CD8-positive, alpha-beta memory T cell (primary cell): ENCODE data around the gene HOXC13. TPM values are rescaled to one million over a fixed set of nuclear protein-coding genes. Genes with fewer than 3 reads are reported as not detected.
A peak's percentile ranks its signal among the peaks of the same experiment; 100 is the strongest.

Experiments
- CTCF ChIA-PET: fragments of 350-600 bp; sonication (Branson Sonifier 250); formaldehyde crosslinking; loops from one replicate; lab custom pipeline; 2021; ENCODE audit warnings: antibody characterized with exemption; lab: Charles Lee
- POLR2A ChIA-PET: fragments of 350-600 bp; sonication (Branson Sonifier 250); formaldehyde crosslinking; loops from one replicate; lab custom pipeline; 2021; ENCODE audit warnings: antibody characterized with exemption; lab: Charles Lee
- DNase-seq, 5 donors: peaks; one replicate each; pipeline versions ENCODE4 v3.0.0 to v3.0.0-alpha.2; 2020 to 2022; ENCODE audit warnings: mixed read lengths in 1 of 5
- H3K27ac ChIP-seq: one replicate; pipeline ENCODE4 v1.7.0; 2013; ENCODE audit warnings: low read depth, mild to moderate bottlenecking, low read length, moderate library complexity
- H3K27me3 ChIP-seq: 2 replicates; pipeline ENCODE4 v1.7.0; 2013; ENCODE audit warnings: low read length, mild to moderate bottlenecking; ENCODE audit not compliant: insufficient read depth, poor library complexity, severe bottlenecking
- H3K36me3 ChIP-seq: 2 replicates; pipeline ENCODE4 v1.7.0; 2013; ENCODE audit warnings: mild to moderate bottlenecking, low read length, moderate library complexity; ENCODE audit not compliant: insufficient read depth
- H3K4me1 ChIP-seq: 2 replicates; pipeline ENCODE4 v1.7.0; 2013; ENCODE audit warnings: mild to moderate bottlenecking, low read length, moderate library complexity; ENCODE audit not compliant: insufficient read depth
- H3K4me3 ChIP-seq: 2 replicates; pipeline ENCODE4 v1.7.0; 2013; ENCODE audit warnings: mild to moderate bottlenecking, low read length
- H3K9me3 ChIP-seq: 2 replicates; pipeline ENCODE4 v1.7.0; 2013; ENCODE audit warnings: mild to moderate bottlenecking, low read length
- H3K27ac Mint-ChIP-seq, 8 donors: one replicate each; pipeline ENCODE4 v1.8.0; 2020 to 2021; ENCODE audit warnings: mixed read lengths in 8 of 8, mild to moderate bottlenecking in 6 of 8, inconsistent platforms in 3 of 8, moderate library complexity in 3 of 8
- H3K27me3 Mint-ChIP-seq, 2 donors: one replicate each; pipeline ENCODE4 v1.8.0; 2020 to 2021; ENCODE audit warnings: mixed read lengths in 2 of 2, mild to moderate bottlenecking in 1 of 2, moderate library complexity in 1 of 2
- H3K36me3 Mint-ChIP-seq, 3 donors: one replicate each; pipeline ENCODE4 v1.8.0; 2020 to 2021; ENCODE audit warnings: mixed read lengths in 3 of 3, inconsistent platforms in 1 of 3, mild to moderate bottlenecking in 1 of 3
- H3K4me1 Mint-ChIP-seq, 3 donors: one replicate each; pipeline ENCODE4 v1.8.0; 2020 to 2021; ENCODE audit warnings: mixed read lengths in 3 of 3, inconsistent platforms in 1 of 3, mild to moderate bottlenecking in 1 of 3
- H3K4me3 Mint-ChIP-seq, 7 donors: one replicate each; pipeline ENCODE4 v1.8.0; 2020 to 2021; ENCODE audit warnings: mixed read lengths in 7 of 7, mild to moderate bottlenecking in 6 of 7, moderate library complexity in 4 of 7, inconsistent platforms in 2 of 7
- H3K9me3 Mint-ChIP-seq, 5 donors: one replicate each; pipeline ENCODE4 v1.8.0; 2020 to 2022; ENCODE audit warnings: mixed read lengths in 5 of 5, mild to moderate bottlenecking in 3 of 5, moderate library complexity in 2 of 5, inconsistent platforms in 1 of 5
- polyA plus RNA-seq: library from polyadenylated mRNA; unstranded; fragments of 300-500 nt; fragmentation: Illumina TruSeq; gene quantifications from one replicate; pipeline ENCODE4 v1.2.3, GENCODE V29; 2021
- total RNA-seq, 2 experiments: library from RNA; stranded (reverse); gene quantifications; one replicate each; pipeline ENCODE4 v1.2.3, GENCODE V29; 2021

HOXC13 gene
- total and polyA plus RNA-seq, 3 experiments from 2014 or later = not detected

- peaks cover 88 to 94% of the 10 kb centered on the region in 2 donors for H3K27me3 Mint-ChIP-seq
- H3K4me1 ChIP-seq = peaks cover 21% of the 10 kb centered on the region
- DNase-seq = no peak
- no peaks in the 10 kb centered on the region for H3K9me3 ChIP-seq
- peaks cover 24 to 44% (median 29%) of the 10 kb centered on the region in 3 donors for H3K4me1 Mint-ChIP-seq
- peaks cover 95% of the 10 kb centered on the region for H3K27me3 ChIP-seq
- H3K36me3 Mint-ChIP-seq = peaks cover 0 to 2% (median 0%) of the 10 kb centered on the region in 3 donors
- no peaks in the 10 kb centered on the region for H3K36me3 ChIP-seq
- ChIA-PET CTCF (no interaction called here), POLR2A (no interaction called here)
- H3K27ac ChIP-seq = no peak overlapping the region
- H3K4me3 Mint-ChIP-seq = peak overlapping the region in 2 of 7 donors; percentile 41 to 44
- peaks cover 0 to 12% (median 4%) of the 10 kb centered on the region in 5 donors for H3K9me3 Mint-ChIP-seq
- no peak overlapping the region for H3K4me3 ChIP-seq
- H3K27ac Mint-ChIP-seq = peak overlapping the region in 1 of 8 donors; percentile 24
These were observed 16.6 kb downstream of the HOXC13 start for GRCh38 chr12:53955036-53955775.

DNA sequence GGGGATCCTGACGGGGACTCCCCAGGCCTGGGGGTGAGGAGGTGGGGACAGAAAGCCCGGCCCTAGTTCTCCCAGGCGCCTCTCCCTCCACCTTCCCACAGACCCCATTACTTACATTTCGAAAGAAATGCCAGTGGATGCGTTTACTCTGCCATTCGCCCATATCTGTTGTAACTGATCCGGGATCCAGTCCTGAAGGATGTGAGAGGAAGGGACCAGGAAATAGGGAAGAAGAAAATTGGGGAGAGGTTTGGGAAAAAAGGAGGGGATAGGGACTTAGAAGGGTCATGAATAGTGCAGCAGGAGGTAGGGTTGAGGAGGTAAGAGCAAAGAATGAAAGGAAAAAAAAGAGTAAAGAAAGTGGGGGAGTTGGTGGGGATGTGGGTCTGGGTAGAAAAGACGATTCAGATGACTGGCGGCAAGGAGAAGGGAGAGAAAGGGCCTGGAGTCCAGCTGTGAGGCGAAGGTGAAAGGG lies 17.2 kb downstream of the HOXC13 start:
- CTCF ChIA-PET = no interaction called here
- peaks cover 29 to 48% (median 30%) of the 10 kb centered on the region in 3 donors for H3K4me1 Mint-ChIP-seq
- H3K9me3 Mint-ChIP-seq = peaks cover 0 to 12% (median 4%) of the 10 kb centered on the region in 5 donors
- H3K4me1 ChIP-seq = peaks cover 21% of the 10 kb centered on the region
- POLR2A ChIA-PET = interaction anchor here (0.5 kb wide), 1 partner anchor 53 kb away, joined by 3 read pairs; the partner anchor contains the start of gene HOXC8
- H3K27me3 ChIP-seq = peaks cover 95% of the 10 kb centered on the region
- H3K36me3 ChIP-seq = no peaks in the 10 kb centered on the region
- peak overlapping the region in 4 of 8 donors; percentile 3 to 62 (median 34) for H3K27ac Mint-ChIP-seq
- H3K9me3 ChIP-seq = no peaks in the 10 kb centered on the region
- no peak overlapping the region for H3K27ac ChIP-seq
- H3K4me3 ChIP-seq = no peak overlapping the region
- peaks cover 87 to 93% of the 10 kb centered on the region in 2 donors for H3K27me3 Mint-ChIP-seq
- DNase-seq = no peak
- H3K36me3 Mint-ChIP-seq = peaks cover 0 to 2% (median 0%) of the 10 kb centered on the region in 3 donors
- peak overlapping the region in 4 of 7 donors; percentile 33 to 44 (median 39) for H3K4me3 Mint-ChIP-seq

GRCh38 chr12:53956251-53956887 lies 17.7 kb downstream of the HOXC13 start:
- Mint-ChIP-seq H3K27me3 (peaks cover 83 to 87% of the 10 kb centered on the region in 2 donors), H3K4me3 (peak overlapping the region in 5 of 7 donors; percentile 4 to 86 (median 37)), H3K27ac (peak overlapping the region in 3 of 8 donors; percentile 24 to 62 (median 43)), H3K9me3 (peaks cover 0 to 12% (median 4%) of the 10 kb centered on the region in 5 donors), H3K36me3 (peaks cover 0 to 2% (median 0%) of the 10 kb centered on the region in 3 donors), H3K4me1 (peaks cover 27 to 44% (median 29%) of the 10 kb centered on the region in 3 donors)
- H3K36me3 ChIP-seq = no peaks in the 10 kb centered on the region
- peaks cover 20% of the 10 kb centered on the region for H3K4me1 ChIP-seq
- H3K27me3 ChIP-seq = peaks cover 89% of the 10 kb centered on the region
- no peak overlapping the region for H3K27ac ChIP-seq
- ChIA-PET POLR2A (interaction anchor here (0.5 kb wide), 1 partner anchor 53 kb away, joined by 3 read pairs; the partner anchor contains the start of gene HOXC8), CTCF (no interaction called here)
- no peak for DNase-seq
- no peaks in the 10 kb centered on the region for H3K9me3 ChIP-seq
- no peak overlapping the region for H3K4me3 ChIP-seq

DNA sequence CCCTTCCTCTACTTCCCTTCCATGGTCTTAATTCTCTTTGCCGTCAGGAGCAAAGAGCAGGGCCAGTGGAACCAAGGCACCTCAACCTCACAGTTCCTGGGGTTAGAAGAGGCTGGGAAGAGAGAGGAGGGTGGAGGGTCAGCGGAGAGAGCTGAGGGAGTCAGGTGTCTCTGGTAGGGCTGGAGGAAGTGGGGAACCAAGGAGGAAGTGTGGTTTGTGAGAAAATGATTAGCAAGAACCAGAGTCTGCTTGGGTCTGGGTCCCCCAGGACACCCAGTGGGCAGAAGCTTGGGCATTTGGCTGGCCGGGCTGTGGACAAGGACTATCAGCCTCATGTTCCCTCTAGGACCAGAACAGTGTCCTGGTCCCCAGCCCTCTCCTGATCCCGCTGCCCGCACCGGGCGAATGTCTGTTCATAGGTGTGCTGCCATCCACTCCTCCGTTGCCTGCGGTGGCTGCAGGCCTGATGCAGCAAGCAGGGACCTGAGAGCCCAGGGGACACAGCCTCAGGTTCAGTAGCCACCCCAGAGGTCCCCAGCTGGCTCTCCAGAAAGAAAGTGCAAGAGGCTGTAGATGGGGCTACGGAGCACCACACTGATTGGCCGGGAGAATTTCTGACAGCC lies 18.4 kb downstream of the HOXC13 start:
- ChIA-PET POLR2A (no interaction called here), CTCF (no interaction called here)

DNA sequence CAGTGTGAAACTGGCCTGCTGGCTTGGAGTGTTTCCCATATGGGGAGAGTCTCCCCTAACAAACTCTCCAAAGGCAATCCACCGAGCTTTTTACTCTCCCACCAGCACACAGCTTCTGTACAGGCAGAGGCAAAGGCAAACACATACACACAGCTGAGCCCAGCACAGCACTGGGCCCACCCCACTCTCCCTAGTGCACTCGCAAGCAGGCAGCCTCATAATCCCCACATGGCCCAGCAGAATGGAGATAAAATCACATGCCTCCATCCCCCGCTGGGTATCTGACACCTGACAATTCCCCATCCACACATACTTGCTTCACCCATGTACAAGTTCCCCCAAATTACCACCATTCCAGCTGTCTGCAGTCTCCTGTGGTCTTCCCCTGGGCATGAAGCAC lies 19.5 kb downstream of the HOXC13 start:
- peaks cover 27 to 41% (median 29%) of the 10 kb centered on the region in 3 donors for H3K4me1 Mint-ChIP-seq
- CTCF ChIA-PET = no interaction called here

More for the DNA sequence above, 18.4 kb downstream of the HOXC13 start:
- Histone ChIP-seq H3K4me1 (peaks cover 13% of the 10 kb centered on the region), H3K27me3 (peaks cover 89% of the 10 kb centered on the region), H3K4me3 (no peak overlapping the region), H3K36me3 (no peaks in the 10 kb centered on the region), H3K27ac (no peak overlapping the region), H3K9me3 (no peaks in the 10 kb centered on the region)
- Mint-ChIP-seq H3K27me3 (peaks cover 81 to 87% of the 10 kb centered on the region in 2 donors), H3K27ac (peak overlapping the region in 2 of 8 donors; percentile 24 to 43), H3K36me3 (peaks cover 0 to 2% (median 0%) of the 10 kb centered on the region in 3 donors), H3K9me3 (peaks cover 0 to 12% (median 4%) of the 10 kb centered on the region in 5 donors), H3K4me3 (peak overlapping the region in 4 of 7 donors; percentile 4 to 86 (median 42)), H3K4me1 (peaks cover 27 to 42% (median 29%) of the 10 kb centered on the region in 3 donors)
- no peak for DNase-seq

DNA sequence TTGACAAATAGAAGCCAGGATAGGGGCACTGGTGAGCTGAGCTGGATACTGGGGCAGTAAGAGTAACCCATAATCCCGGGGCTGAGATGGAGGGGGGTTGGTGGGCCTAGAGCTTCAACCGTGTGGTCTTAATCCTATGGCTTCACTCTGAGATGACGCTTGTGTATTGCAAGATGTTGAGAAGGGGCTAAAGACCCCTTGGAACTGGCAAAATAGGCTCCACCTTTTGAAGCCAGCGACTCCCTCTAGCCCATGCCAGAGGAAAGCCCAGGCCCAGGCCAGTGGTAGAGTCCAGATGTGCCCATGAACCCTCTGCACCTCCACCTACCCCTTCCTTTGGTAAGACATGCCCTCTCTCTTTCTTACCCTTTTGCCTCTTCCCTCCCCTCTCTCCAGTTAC lies 20.7 kb downstream of the HOXC13 start:
- DNase-seq = no peak
- CTCF ChIA-PET = no interaction called here
- H3K27ac Mint-ChIP-seq = peak overlapping the region in 1 of 8 donors; percentile 82

More for the DNA sequence above, 19.5 kb downstream of the HOXC13 start:
- peaks cover 0 to 2% (median 0%) of the 10 kb centered on the region in 3 donors for H3K36me3 Mint-ChIP-seq
- H3K9me3 Mint-ChIP-seq = peaks cover 0 to 11% (median 4%) of the 10 kb centered on the region in 5 donors
- Histone ChIP-seq H3K36me3 (no peaks in the 10 kb centered on the region), H3K9me3 (no peaks in the 10 kb centered on the region), H3K27me3 (peaks cover 89% of the 10 kb centered on the region), H3K4me3 (no peak overlapping the region), H3K27ac (no peak overlapping the region), H3K4me1 (peaks cover 13% of the 10 kb centered on the region)
- POLR2A ChIA-PET = no interaction called here
- no peak for DNase-seq
- peak overlapping the region in 1 of 8 donors; percentile 40 for H3K27ac Mint-ChIP-seq
- peak overlapping the region in 1 of 7 donors; percentile 45 for H3K4me3 Mint-ChIP-seq
- H3K27me3 Mint-ChIP-seq = peaks cover 79 to 87% of the 10 kb centered on the region in 2 donors

GRCh38 chr12:53960187-53961024 lies 21.8 kb downstream of the HOXC13 start:
- no peaks in the 10 kb centered on the region for H3K36me3 ChIP-seq
- Mint-ChIP-seq H3K4me1 (peaks cover 39 to 52% (median 45%) of the 10 kb centered on the region in 3 donors), H3K9me3 (peaks cover 0 to 4% (median 1%) of the 10 kb centered on the region in 5 donors), H3K4me3 (peak overlapping the region in 4 of 7 donors; percentile 1 to 43 (median 6)), H3K27me3 (peaks cover 85 to 93% of the 10 kb centered on the region in 2 donors), H3K27ac (peak overlapping the region in 2 of 8 donors; percentile 37 to 82), H3K36me3 (peaks cover 0 to 3% (median 0%) of the 10 kb centered on the region in 3 donors)
- no peaks in the 10 kb centered on the region for H3K9me3 ChIP-seq
- ChIA-PET POLR2A (no interaction called here), CTCF (no interaction called here)
- H3K4me1 ChIP-seq = peaks cover 25% of the 10 kb centered on the region
- H3K27me3 ChIP-seq = peaks cover 92% of the 10 kb centered on the region
- no peak overlapping the region for H3K4me3 ChIP-seq
- no peak overlapping the region for H3K27ac ChIP-seq
- DNase-seq = no peak

More for the DNA sequence above, 20.7 kb downstream of the HOXC13 start:
- Histone ChIP-seq H3K4me1 (peaks cover 14% of the 10 kb centered on the region), H3K27ac (no peak overlapping the region), H3K36me3 (no peaks in the 10 kb centered on the region), H3K9me3 (no peaks in the 10 kb centered on the region), H3K4me3 (no peak overlapping the region), H3K27me3 (peaks cover 89% of the 10 kb centered on the region)
- POLR2A ChIA-PET = no interaction called here
- Mint-ChIP-seq H3K4me3 (no peak overlapping the region), H3K27me3 (peaks cover 79 to 87% of the 10 kb centered on the region in 2 donors), H3K4me1 (peaks cover 30 to 46% (median 37%) of the 10 kb centered on the region in 3 donors), H3K36me3 (peaks cover 0 to 3% (median 0%) of the 10 kb centered on the region in 3 donors), H3K9me3 (peaks cover 0 to 4% (median 1%) of the 10 kb centered on the region in 5 donors)
